Liver (tissue), 9 donors: ENCODE measurements around the gene SPECC1. TPM values are rescaled to one million over a fixed set of nuclear protein-coding genes. Genes with fewer than 3 reads are reported as not detected.

Source experiments
- DNase-seq: peaks from one replicate; pipeline ENCODE4 v3.0.0-alpha.2; 2017; ENCODE audit warnings: low spot score
- H3K27ac ChIP-seq, 2 donors: one replicate each; pipeline ENCODE4 v1.7.0; 2013; ENCODE audit warnings: inconsistent platforms in 2 of 2, low read length in 2 of 2, control low read depth in 1 of 2, low read depth in 1 of 2, mild to moderate bottlenecking in 1 of 2
- H3K27me3 ChIP-seq, 4 donors: one replicate each; pipeline versions ENCODE4 v1.6.1 to v1.7.0; 2013; ENCODE audit warnings: low read length in 3 of 4, inconsistent platforms in 1 of 4, mild to moderate bottlenecking in 1 of 4, moderate library complexity in 1 of 4; ENCODE audit not compliant: control insufficient read depth in 4 of 4, insufficient read depth in 4 of 4
- H3K36me3 ChIP-seq, 4 donors: one replicate each; pipeline versions ENCODE4 v1.6.1 to v1.7.0; 2013; ENCODE audit warnings: low read length in 3 of 4, mild to moderate bottlenecking in 3 of 4, low read depth in 1 of 4, moderate library complexity in 1 of 4; ENCODE audit not compliant: control insufficient read depth in 4 of 4, insufficient read depth in 3 of 4
- H3K4me1 ChIP-seq, 4 donors: one replicate each; pipeline versions ENCODE4 v1.6.1 to v1.7.0; 2013; ENCODE audit warnings: low read length in 3 of 4, mild to moderate bottlenecking in 3 of 4, moderate library complexity in 1 of 4; ENCODE audit not compliant: control insufficient read depth in 4 of 4, insufficient read depth in 4 of 4
- H3K4me3 ChIP-seq, 3 donors: one replicate each; pipeline versions ENCODE4 v1.6.1 to v1.7.0; 2013; ENCODE audit warnings: low read length in 3 of 3, control low read depth in 1 of 3, low read depth in 1 of 3, mild to moderate bottlenecking in 1 of 3
- H3K9ac ChIP-seq, 2 donors: one replicate each; pipeline ENCODE4 v1.7.0; 2013; ENCODE audit warnings: low read length in 2 of 2, mild to moderate bottlenecking in 2 of 2, moderate library complexity in 2 of 2, control low read depth in 1 of 2, low read depth in 1 of 2
- H3K9me3 ChIP-seq, 4 donors: one replicate each; pipeline versions ENCODE4 v1.6.1 to v1.7.0; 2013; ENCODE audit warnings: low read length in 3 of 4; ENCODE audit not compliant: control insufficient read depth in 4 of 4
- EGR1 ChIP-seq, 2 donors: IDR thresholded peaks; 2 replicates each; pipeline ENCODE4 v1.6.1; 2016 to 2018; ENCODE audit warnings: antibody characterized with exemption in 2 of 2, low read depth in 2 of 2
- FOXA1 ChIP-seq: IDR thresholded peaks from 2 replicates; pipeline ENCODE4 v1.6.1; 2016; ENCODE audit warnings: antibody characterized with exemption
- FOXA2 ChIP-seq: IDR thresholded peaks from 2 replicates; pipeline ENCODE4 v1.6.1; 2016; ENCODE audit warnings: antibody characterized with exemption
- GABPA ChIP-seq, 2 donors: IDR thresholded peaks in 1 of 2; conservative IDR thresholded peaks in 1 of 2; 2 replicates each; pipeline ENCODE4 v1.6.1; 2016; ENCODE audit warnings: antibody characterized with exemption in 2 of 2, mild to moderate bottlenecking in 1 of 2, moderate library complexity in 1 of 2
- HNF4A ChIP-seq, 2 donors: conservative IDR thresholded peaks; 2 replicates each; pipeline ENCODE4 v1.6.1; 2016; ENCODE audit warnings: antibody characterized with exemption in 2 of 2, mild to moderate bottlenecking in 2 of 2
- HNF4G ChIP-seq: IDR thresholded peaks from 2 replicates; pipeline ENCODE4 v1.6.1; 2016; ENCODE audit warnings: antibody characterized with exemption
- JUND ChIP-seq, 2 donors: IDR thresholded peaks; 2 replicates each; pipeline ENCODE4 v1.6.1; 2016; ENCODE audit warnings: antibody characterized with exemption in 2 of 2
- NR2F2 ChIP-seq: IDR thresholded peaks from 2 replicates; pipeline ENCODE4 v1.6.1; 2016; ENCODE audit warnings: antibody characterized with exemption
- RAD21 ChIP-seq, 2 donors: IDR thresholded peaks; 2 replicates each; pipeline ENCODE4 v1.6.1; 2016; ENCODE audit warnings: antibody characterized with exemption in 2 of 2, mild to moderate bottlenecking in 2 of 2
- RXRA ChIP-seq, 2 donors: IDR thresholded peaks; 2 replicates each; pipeline ENCODE4 v1.6.1; 2017 to 2018; ENCODE audit warnings: antibody characterized with exemption in 2 of 2, mild to moderate bottlenecking in 1 of 2
- SP1 ChIP-seq: IDR thresholded peaks from 2 replicates; pipeline ENCODE4 v1.6.1; 2018; ENCODE audit warnings: antibody characterized with exemption, mild to moderate bottlenecking
- TAF1 ChIP-seq: conservative IDR thresholded peaks from 2 replicates; pipeline ENCODE4 v1.6.1; 2016; ENCODE audit warnings: antibody characterized with exemption, mild to moderate bottlenecking
- YY1 ChIP-seq: IDR thresholded peaks from 2 replicates; pipeline ENCODE4 v1.6.1; 2016; ENCODE audit warnings: antibody characterized with exemption, mild to moderate bottlenecking
- WGBS: extraction: QIAGEN DNeasy Blood & Tissue Kit; methylation state at CpG from one replicate; pipeline ENCODE4 v1.1.7; 2013; 5-methylcytosine and 5-hydroxymethylcytosine counted together
- polyA plus RNA-seq, 2 donors: library from polyadenylated mRNA; stranded (reverse) in 1 of 2; unstranded in 1 of 2; fragments of 200-250 nt in 1 of 2; fragments of >200 nt in 1 of 2; fragmentation: Nextera tagmentation in 1 of 2; extraction: Ambion mirVana in 1 of 2; gene quantifications; one replicate each; pipeline versions ENCODE4 v1.2.1 to v1.2.3, GENCODE V29; 2013 to 2015
- total RNA-seq, 2 donors: library from RNA; depleted of rRNA; stranded (reverse); fragments of >200 nt; gene quantifications; one replicate each; pipeline ENCODE4 v1.2.3, GENCODE V29; 2014
- TF ChIP-seq, protein P1 (sequence below): fragments of 150-350 bp; IDR thresholded peaks from 2 replicates; pipeline ENCODE4 v1.5.1; 2017; ENCODE audit warnings: improper control_type of control experiment, low read depth, low read length; ENCODE audit not compliant: missing input control
- TF ChIP-seq, protein P2 (sequence below): IDR thresholded peaks from 2 replicates; pipeline ENCODE4 v1.6.1; 2016; ENCODE audit warnings: antibody characterized with exemption
- TF ChIP-seq, protein P3 (sequence below): IDR thresholded peaks from 2 replicates; pipeline ENCODE4 v1.6.1; 2016; ENCODE audit warnings: antibody characterized with exemption
- TF ChIP-seq, protein P4 (sequence below): IDR thresholded peaks from 2 replicates; pipeline ENCODE4 v1.6.1; 2016; ENCODE audit warnings: antibody characterized with exemption
- TF ChIP-seq, protein P5 (sequence below): IDR thresholded peaks from 2 replicates; pipeline ENCODE4 v1.6.1; 2016; ENCODE audit warnings: antibody characterized with exemption, mild to moderate bottlenecking
- donor health status: healthy.
- donor health status: healthy.
- donor health status: healthy.
- donor health status: healthy.
- donor health status: healthy.

The SPECC1 gene
- total and polyA plus RNA-seq, 4 donors: 0.36 to 70.3 (median 1.8) TPM

DNA sequence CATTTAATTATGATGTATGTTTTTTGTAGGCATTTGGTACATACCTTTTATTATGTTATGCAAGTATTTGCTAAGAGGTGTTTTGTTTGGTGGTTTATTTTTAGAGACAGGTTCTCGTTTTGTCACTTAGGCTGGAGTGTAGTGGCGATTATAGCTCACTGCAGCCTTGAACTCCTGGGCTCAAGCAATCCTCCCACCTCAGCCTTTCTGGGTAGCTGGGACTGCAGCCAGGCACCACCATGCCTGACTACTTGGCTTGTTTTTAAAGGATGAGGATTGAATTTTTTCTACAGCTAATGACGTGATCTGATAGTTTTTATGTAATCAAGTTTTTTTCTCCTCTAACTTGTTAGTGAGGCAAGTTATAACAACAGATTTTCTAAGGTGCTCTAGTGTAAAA lies 199.6 kb downstream of the SPECC1 start:
- WGBS: 90% methylated on average over 3 of the region's 3 CpGs
- no peaks in the 10 kb centered on the region for H3K4me1 ChIP-seq

DNA sequence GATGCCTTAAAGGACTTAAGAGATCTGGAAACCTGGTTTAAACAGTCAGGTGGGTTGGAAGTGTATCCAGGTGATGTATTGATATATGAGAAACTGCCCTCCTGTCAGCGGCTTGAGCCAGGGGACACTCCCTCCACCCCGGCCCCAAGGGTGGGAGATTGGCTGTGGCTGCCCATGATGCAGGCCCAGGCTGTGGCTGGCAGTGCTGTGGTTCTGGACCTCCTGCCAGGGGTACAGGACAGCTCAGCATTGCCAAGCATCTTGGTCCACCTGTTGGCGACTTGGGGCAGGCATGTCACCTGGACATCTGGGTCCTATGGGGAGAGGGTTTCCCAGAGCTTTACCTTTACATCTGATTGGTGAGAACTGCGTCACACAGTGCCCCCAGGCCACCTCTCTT lies 201.0 kb downstream of the SPECC1 start:
- no peak overlapping the region for H3K9ac ChIP-seq
- H3K27me3 ChIP-seq: no peaks in the 10 kb centered on the region
- no peak for TF ChIP-seq YY1
- H3K4me1 ChIP-seq: no peaks in the 10 kb centered on the region
- H3K9me3 ChIP-seq: no peaks in the 10 kb centered on the region
- H3K27ac ChIP-seq: no peak overlapping the region
- no peak for DNase-seq
- no peak overlapping the region for H3K4me3 ChIP-seq
- 97% methylated on average over 4 of the region's 4 CpGs for WGBS
- no peaks in the 10 kb centered on the region for H3K36me3 ChIP-seq

More for the DNA sequence above, 199.6 kb downstream of the SPECC1 start:
- Histone ChIP-seq H3K27me3 (no peaks in the 10 kb centered on the region), H3K27ac (no peak overlapping the region), H3K9ac (no peak overlapping the region), H3K4me3 (no peak overlapping the region), H3K9me3 (no peaks in the 10 kb centered on the region), H3K36me3 (no peaks in the 10 kb centered on the region)
- DNase-seq: no peak
- TF ChIP-seq RAD21 (IDR thresholded peaks at IDR 0.05): no peak
- TF ChIP-seq RXRA (IDR thresholded peaks at IDR 0.05): no peak
- no peak for TF ChIP-seq HNF4A (conservative IDR thresholded peaks at IDR 0.05)
- TF ChIP-seq JUND (IDR thresholded peaks at IDR 0.05): no peak
- no peak for TF ChIP-seq TAF1
- no peak for TF ChIP-seq NR2F2
- TF ChIP-seq FOXA1: no peak
- TF ChIP-seq EGR1 (IDR thresholded peaks at IDR 0.05; ENCODE audit: low read depth in 2 of 2): no peak
- TF ChIP-seq SP1: no peak
- TF ChIP-seq, protein P1, sequence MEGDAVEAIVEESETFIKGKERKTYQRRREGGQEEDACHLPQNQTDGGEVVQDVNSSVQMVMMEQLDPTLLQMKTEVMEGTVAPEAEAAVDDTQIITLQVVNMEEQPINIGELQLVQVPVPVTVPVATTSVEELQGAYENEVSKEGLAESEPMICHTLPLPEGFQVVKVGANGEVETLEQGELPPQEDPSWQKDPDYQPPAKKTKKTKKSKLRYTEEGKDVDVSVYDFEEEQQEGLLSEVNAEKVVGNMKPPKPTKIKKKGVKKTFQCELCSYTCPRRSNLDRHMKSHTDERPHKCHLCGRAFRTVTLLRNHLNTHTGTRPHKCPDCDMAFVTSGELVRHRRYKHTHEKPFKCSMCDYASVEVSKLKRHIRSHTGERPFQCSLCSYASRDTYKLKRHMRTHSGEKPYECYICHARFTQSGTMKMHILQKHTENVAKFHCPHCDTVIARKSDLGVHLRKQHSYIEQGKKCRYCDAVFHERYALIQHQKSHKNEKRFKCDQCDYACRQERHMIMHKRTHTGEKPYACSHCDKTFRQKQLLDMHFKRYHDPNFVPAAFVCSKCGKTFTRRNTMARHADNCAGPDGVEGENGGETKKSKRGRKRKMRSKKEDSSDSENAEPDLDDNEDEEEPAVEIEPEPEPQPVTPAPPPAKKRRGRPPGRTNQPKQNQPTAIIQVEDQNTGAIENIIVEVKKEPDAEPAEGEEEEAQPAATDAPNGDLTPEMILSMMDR: no peak
- TF ChIP-seq HNF4G: no peak
- TF ChIP-seq YY1: no peak
- no peak for TF ChIP-seq GABPA (IDR thresholded peaks at IDR 0.05 in 1 of 2, conservative IDR thresholded peaks at IDR 0.05 in 1 of 2)
- TF ChIP-seq, protein P2, sequence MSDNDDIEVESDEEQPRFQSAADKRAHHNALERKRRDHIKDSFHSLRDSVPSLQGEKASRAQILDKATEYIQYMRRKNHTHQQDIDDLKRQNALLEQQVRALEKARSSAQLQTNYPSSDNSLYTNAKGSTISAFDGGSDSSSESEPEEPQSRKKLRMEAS: no peak
- TF ChIP-seq, protein P3, sequence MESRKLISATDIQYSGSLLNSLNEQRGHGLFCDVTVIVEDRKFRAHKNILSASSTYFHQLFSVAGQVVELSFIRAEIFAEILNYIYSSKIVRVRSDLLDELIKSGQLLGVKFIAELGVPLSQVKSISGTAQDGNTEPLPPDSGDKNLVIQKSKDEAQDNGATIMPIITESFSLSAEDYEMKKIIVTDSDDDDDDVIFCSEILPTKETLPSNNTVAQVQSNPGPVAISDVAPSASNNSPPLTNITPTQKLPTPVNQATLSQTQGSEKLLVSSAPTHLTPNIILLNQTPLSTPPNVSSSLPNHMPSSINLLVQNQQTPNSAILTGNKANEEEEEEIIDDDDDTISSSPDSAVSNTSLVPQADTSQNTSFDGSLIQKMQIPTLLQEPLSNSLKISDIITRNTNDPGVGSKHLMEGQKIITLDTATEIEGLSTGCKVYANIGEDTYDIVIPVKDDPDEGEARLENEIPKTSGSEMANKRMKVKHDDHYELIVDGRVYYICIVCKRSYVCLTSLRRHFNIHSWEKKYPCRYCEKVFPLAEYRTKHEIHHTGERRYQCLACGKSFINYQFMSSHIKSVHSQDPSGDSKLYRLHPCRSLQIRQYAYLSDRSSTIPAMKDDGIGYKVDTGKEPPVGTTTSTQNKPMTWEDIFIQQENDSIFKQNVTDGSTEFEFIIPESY: no peak
- no peak for TF ChIP-seq FOXA2
- TF ChIP-seq, protein P4, sequence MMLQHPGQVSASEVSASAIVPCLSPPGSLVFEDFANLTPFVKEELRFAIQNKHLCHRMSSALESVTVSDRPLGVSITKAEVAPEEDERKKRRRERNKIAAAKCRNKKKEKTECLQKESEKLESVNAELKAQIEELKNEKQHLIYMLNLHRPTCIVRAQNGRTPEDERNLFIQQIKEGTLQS: no peak
- TF ChIP-seq, protein P5, sequence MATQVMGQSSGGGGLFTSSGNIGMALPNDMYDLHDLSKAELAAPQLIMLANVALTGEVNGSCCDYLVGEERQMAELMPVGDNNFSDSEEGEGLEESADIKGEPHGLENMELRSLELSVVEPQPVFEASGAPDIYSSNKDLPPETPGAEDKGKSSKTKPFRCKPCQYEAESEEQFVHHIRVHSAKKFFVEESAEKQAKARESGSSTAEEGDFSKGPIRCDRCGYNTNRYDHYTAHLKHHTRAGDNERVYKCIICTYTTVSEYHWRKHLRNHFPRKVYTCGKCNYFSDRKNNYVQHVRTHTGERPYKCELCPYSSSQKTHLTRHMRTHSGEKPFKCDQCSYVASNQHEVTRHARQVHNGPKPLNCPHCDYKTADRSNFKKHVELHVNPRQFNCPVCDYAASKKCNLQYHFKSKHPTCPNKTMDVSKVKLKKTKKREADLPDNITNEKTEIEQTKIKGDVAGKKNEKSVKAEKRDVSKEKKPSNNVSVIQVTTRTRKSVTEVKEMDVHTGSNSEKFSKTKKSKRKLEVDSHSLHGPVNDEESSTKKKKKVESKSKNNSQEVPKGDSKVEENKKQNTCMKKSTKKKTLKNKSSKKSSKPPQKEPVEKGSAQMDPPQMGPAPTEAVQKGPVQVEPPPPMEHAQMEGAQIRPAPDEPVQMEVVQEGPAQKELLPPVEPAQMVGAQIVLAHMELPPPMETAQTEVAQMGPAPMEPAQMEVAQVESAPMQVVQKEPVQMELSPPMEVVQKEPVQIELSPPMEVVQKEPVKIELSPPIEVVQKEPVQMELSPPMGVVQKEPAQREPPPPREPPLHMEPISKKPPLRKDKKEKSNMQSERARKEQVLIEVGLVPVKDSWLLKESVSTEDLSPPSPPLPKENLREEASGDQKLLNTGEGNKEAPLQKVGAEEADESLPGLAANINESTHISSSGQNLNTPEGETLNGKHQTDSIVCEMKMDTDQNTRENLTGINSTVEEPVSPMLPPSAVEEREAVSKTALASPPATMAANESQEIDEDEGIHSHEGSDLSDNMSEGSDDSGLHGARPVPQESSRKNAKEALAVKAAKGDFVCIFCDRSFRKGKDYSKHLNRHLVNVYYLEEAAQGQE: no peak
